Midbrain (tissue), 1 donor: ENCODE data around the gene RC3H2.
"Not testable (repeated sequence)": the region's sequence is repeated elsewhere in the genome, so short reads cannot be mapped to it uniquely, and the experiment has no call there.

ENCODE experiments used
- DNase-seq: peaks from one replicate; lab custom pipeline; 2025; lab: John Stamatoyannopoulos, UW

The RC3H2 gene

GRCh38 chr9:122918310-122918709 lies 13.2 kb upstream of the RC3H2 start:
- no peak for DNase-seq

GRCh38 chr9:122912964-122913673 lies 8.0 kb upstream of the RC3H2 start, which contains the start of gene ZBTB6:
Gene ZBTB6 (minus strand): TSS chr9:122913323. CDS start chr9:122912072, 1,251 bp downstream.
- DNase-seq = peak; percentile 91

- no peak for DNase-seq
Measured at GRCh38 chr9:122912671-122912963, 7.5 kb upstream of the RC3H2 start.

- not testable (repeated sequence) for DNase-seq
Measured at GRCh38 chr9:122906122-122906521, 963 bp upstream of the RC3H2 start.

GRCh38 chr9:122904466-122904822 lies 715 bp downstream of the RC3H2 start:
- peak; percentile 9 for DNase-seq

GRCh38 chr9:122900791-122901190 lies 4.4 kb downstream of the RC3H2 start:
- no peak for DNase-seq

GRCh38 chr9:122897969-122898368 lies 7.2 kb downstream of the RC3H2 start:
- no peak for DNase-seq

GRCh38 chr9:122888480-122888879 lies 16.7 kb downstream of the RC3H2 start:
- DNase-seq = no peak

- DNase-seq = no peak
Measured at GRCh38 chr9:122883125-122883524, 22.0 kb downstream of the RC3H2 start.

GRCh38 chr9:122879443-122879842 lies 25.7 kb downstream of the RC3H2 start:
- DNase-seq = no peak

GRCh38 chr9:122875523-122875922 lies 29.6 kb downstream of the RC3H2 start:
- no peak for DNase-seq

- not testable (repeated sequence) for DNase-seq
Measured at GRCh38 chr9:122867276-122867675, 37.9 kb downstream of the RC3H2 start.

- DNase-seq = no peak
Measured at GRCh38 chr9:122866079-122866478, 39.1 kb downstream of the RC3H2 start.

- DNase-seq = no peak
Measured at GRCh38 chr9:122865300-122865699, 39.9 kb downstream of the RC3H2 start.

- DNase-seq = no peak
Measured at GRCh38 chr9:122863407-122863806, 41.8 kb downstream of the RC3H2 start.

- no peak for DNase-seq
Measured at GRCh38 chr9:122860319-122861142, 44.6 kb downstream of the RC3H2 start.

GRCh38 chr9:122857815-122858214 lies 47.3 kb downstream of the RC3H2 start:
- no peak for DNase-seq

GRCh38 chr9:122852085-122852786 lies 52.9 kb downstream of the RC3H2 start:
- not testable (repeated sequence) for DNase-seq

GRCh38 chr9:122848256-122848943 lies 56.8 kb downstream of the RC3H2 start:
- no peak for DNase-seq

- no peak for DNase-seq
Measured at GRCh38 chr9:122846371-122846940, 58.7 kb downstream of the RC3H2 start.

GRCh38 chr9:122845116-122845515 lies 60.0 kb downstream of the RC3H2 start:
- no peak for DNase-seq

- DNase-seq = no peak
Measured at GRCh38 chr9:122844137-122844536, 61.0 kb downstream of the RC3H2 start.
